ENCODE results near the gene MRPS6. TPM values are rescaled to one million over a fixed set of nuclear protein-coding genes. Genes with fewer than 3 reads are reported as not detected.

The MRPS6 gene
- total and polyA plus RNA-seq, 10 of the 15 experiments (the other 5 are each of a cell fraction or from before 2014, with no cell fraction given), result 32.5 to 232 (median 90.3) TPM

- TF ChIP-seq TCF3 (IDR thresholded peaks at IDR 0.05; ENCODE audit: borderline replicate concordance, insufficient read depth, low read depth, low read length), result no peak
- TF ChIP-seq BRCA1 (IDR thresholded peaks at IDR 0.05; ENCODE audit: low read depth, low read length), result no peak
- no peak for TF ChIP-seq SMAD1 (IDR thresholded peaks at IDR 0.05; ENCODE audit: low read depth, partially characterized antibody)
- no peak for TF ChIP-seq ZSCAN29 (IDR thresholded peaks at IDR 0.05)
- no peak for TF ChIP-seq SIN3A (IDR thresholded peaks at IDR 0.05; ENCODE audit: low read depth, low read length)
Measured at GRCh38 chr21:34180407-34180806, 107.0 kb downstream of the MRPS6 start (continued).

GRCh38 chr21:34180826-34181359 is 107.5 kb downstream of the MRPS6 start:
- Histone ChIP-seq H3K36me3 (ENCODE audit: control insufficient read depth in 2 of 2, insufficient read depth in 2 of 2, low read length in 1 of 2) (no peaks in the 10 kb centered on the region), H3K27ac (ENCODE audit: control insufficient read depth, insufficient read depth) (no peak overlapping the region), H3K4me1 (ENCODE audit: control insufficient read depth, insufficient read depth, low read length) (no peaks in the 10 kb centered on the region), H3K4me2 (ENCODE audit: control insufficient read depth, insufficient read depth) (no peak overlapping the region), H3K4me3 (no peak overlapping the region), H4K20me1 (ENCODE audit: control insufficient read depth, insufficient read depth) (no peaks in the 10 kb centered on the region), H3K79me2 (ENCODE audit: control insufficient read depth, insufficient read depth, low read length) (no peaks in the 10 kb centered on the region), H3K9me3 (replicated peaks; ENCODE audit: control insufficient read depth, insufficient read depth, low read length) (no peaks in the 10 kb centered on the region), H3K27me3 (replicated peaks in 1 of 2; ENCODE audit: control insufficient read depth in 2 of 2, insufficient read depth in 2 of 2, low read length in 1 of 2) (no peaks in the 10 kb centered on the region), H2AFZ (ENCODE audit: control insufficient read depth, low read depth, low read length) (no peak overlapping the region), H3K9ac (ENCODE audit: control insufficient read depth, insufficient read depth, low read length) (no peak overlapping the region)
- ChIA-PET CTCF (no interaction called here), POLR2A (interaction anchor here (0.6 kb wide), 1 partner anchor 753 kb away, joined by 3 read pairs; no protein-coding TSS in a partner anchor), RAD21 (ENCODE audit: unreplicated experiment) (no interaction called here), SMC1A (ENCODE audit: uncharacterized antibody, unreplicated experiment) (no interaction called here)
- no TSS peak for BruUV-seq (replicated peaks)
- DNase-seq (ENCODE audit: low read depth, low spot score) (no peak), ATAC-seq (no peak), FAIRE-seq (no peak)
- intact Hi-C loops (cut with micrococcal nuclease; ENCODE audit: unreplicated experiment) (no loop called here), in situ Hi-C loops (cut with MboI) (no loop called here)
- 83% methylated on average over 10 of the region's 10 CpGs for WGBS (ENCODE audit: insufficient coverage, insufficient replicate concordance, low lambda C conversion rate, missing lambda C conversion rate)
- TF ChIP-seq EP300 (IDR thresholded peaks at IDR 0.05; ENCODE audit: borderline replicate concordance in 1 of 2, control insufficient read depth in 1 of 2, low read depth in 2 of 2, low read length in 2 of 2), result no peak
- no peak for TF ChIP-seq ATF3 (IDR thresholded peaks at IDR 0.05; ENCODE audit: borderline replicate concordance, extremely low read depth, low read depth, low read length)
- no peak for TF ChIP-seq POLR2A (IDR thresholded peaks at IDR 0.05; ENCODE audit: low read depth, low read length)
- no peak for TF ChIP-seq CBX3 (IDR thresholded peaks at IDR 0.05; ENCODE audit: borderline replicate concordance, low read depth)
- no peak for TF ChIP-seq CREB1 (IDR thresholded peaks at IDR 0.05; ENCODE audit: low read depth)
- TF ChIP-seq BHLHE40 (IDR thresholded peaks at IDR 0.05; ENCODE audit: borderline replicate concordance in 1 of 2, low read depth in 2 of 2, low read length in 1 of 2), result no peak
- no peak for TF ChIP-seq RAD51 (IDR thresholded peaks at IDR 0.05)
- no peak for TF ChIP-seq PKNOX1 (IDR thresholded peaks at IDR 0.05)
- no peak for TF ChIP-seq HDGF (IDR thresholded peaks at IDR 0.05)
- TF ChIP-seq NR2C2 (IDR thresholded peaks at IDR 0.05; ENCODE audit: borderline replicate concordance, control insufficient read depth, insufficient read length, low read depth), result no peak
- no peak for TF ChIP-seq ZNF24 (IDR thresholded peaks at IDR 0.05)
- TF ChIP-seq PBX3 (IDR thresholded peaks at IDR 0.05; ENCODE audit: insufficient replicate concordance, low read depth, low read length), result no peak
- no peak for TF ChIP-seq POLR2AphosphoS2 (IDR thresholded peaks at IDR 0.05; ENCODE audit: low read depth, low read length)
- TF ChIP-seq E2F4 (IDR thresholded peaks at IDR 0.05; ENCODE audit: low read depth, low read length), result no peak
- TF ChIP-seq CHD2 (IDR thresholded peaks at IDR 0.05; ENCODE audit: borderline replicate concordance, low read depth, low read length), result no peak
- TF ChIP-seq GABPA (IDR thresholded peaks at IDR 0.05; ENCODE audit: low read depth), result no peak
- TF ChIP-seq HDAC6 (IDR thresholded peaks at IDR 0.05; ENCODE audit: unreplicated experiment), result no peak

All from GM12878 (cell line).